SKM-1 (cell line): Measurements from ENCODE around the gene TBXA2R.

Experiments used
- DNase-seq: peaks from one replicate; lab custom pipeline; 2025; ENCODE audit not compliant: unreplicated experiment; lab: John Stamatoyannopoulos, UW

The TBXA2R gene

DNA sequence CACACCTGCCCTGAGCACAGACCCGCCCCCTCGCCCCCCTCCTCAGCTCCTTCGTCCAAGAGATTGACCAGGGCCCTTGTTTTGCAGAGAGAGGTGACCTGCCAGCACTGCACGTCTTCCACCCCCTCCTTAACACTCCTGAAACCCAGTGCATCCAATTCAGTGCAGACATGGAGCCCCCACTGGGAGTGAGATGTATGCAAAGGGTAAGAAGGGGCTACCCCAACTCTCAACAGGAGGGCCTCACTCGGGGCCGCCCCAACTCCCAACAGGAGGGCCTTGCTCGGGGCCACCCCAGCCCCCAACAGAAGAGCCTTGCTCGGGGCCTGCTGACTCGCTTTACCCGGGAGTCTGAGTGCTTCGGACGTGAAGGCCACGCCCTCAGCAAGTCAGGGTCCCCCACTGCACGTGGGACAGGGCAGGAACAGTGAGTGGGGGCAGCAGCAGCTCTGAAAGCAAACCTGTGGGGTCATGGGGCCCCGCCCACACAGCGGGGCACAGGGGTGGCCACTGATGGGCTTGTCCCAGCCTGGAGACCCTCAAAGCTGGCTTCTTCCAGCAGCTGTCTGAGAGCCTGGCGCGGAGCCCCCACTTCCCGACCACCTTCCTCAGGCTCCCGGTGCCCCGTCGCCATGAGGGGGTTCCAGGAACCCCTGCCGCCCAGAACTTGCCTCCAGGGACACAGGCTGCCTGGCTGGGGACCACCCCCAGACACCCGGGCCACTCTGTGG lies 14.3 kb upstream of the TBXA2R start:
- DNase-seq: no peak

DNA sequence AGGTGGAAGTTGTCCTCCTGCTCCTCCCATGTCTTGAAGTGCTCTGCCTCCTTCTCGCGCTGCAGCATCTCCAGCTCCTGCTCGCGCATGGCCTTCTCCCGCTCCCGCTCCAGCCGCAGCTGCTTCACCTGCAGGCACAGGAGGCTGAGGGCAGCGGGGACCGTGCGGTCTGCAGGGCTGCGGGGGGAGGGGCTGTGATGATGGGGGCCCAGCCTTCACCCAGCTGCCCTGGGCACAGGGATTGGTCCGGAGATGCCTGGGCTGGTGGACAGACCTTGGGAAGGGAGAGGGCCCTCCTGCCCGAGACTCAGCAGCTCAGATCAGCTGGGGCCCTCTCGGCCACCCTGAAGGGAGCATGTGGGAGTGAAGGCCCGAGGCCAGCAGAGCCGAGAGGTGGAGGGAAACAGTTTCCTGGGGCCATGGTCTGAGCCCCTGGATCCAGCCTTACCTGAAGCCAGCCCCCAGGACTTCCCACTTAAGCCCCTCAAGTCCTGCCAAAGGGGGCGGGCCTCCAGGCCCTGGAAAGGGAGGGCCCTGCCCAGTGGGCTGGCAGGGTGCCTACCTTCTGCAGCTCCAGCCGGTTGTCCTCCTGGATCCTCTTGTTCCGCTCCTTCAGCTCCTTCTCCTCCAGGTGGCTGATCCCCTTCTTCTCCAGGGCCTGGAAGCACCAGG lies 13.6 kb upstream of the TBXA2R start:
- DNase-seq: no peak

DNA sequence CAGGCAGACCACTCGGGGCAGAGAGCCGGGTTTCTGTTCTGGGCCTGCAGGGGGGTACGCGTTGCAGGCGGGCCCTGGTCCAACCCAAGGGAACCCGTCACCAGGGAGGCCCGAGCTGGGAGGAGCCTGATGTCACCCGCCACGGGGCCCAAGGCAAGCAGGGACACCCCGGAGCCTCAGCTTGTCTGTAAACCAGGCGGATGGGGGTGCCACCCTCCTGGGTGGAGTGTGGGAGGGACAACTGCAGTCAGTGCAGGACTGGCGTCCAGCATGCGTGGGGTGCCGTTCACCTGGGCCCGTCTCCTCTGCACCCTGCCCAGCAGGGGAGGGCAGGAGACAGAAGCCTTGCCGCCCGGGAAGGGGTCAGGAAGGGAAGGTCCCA lies 12.9 kb upstream of the TBXA2R start:
- no peak for DNase-seq

DNA sequence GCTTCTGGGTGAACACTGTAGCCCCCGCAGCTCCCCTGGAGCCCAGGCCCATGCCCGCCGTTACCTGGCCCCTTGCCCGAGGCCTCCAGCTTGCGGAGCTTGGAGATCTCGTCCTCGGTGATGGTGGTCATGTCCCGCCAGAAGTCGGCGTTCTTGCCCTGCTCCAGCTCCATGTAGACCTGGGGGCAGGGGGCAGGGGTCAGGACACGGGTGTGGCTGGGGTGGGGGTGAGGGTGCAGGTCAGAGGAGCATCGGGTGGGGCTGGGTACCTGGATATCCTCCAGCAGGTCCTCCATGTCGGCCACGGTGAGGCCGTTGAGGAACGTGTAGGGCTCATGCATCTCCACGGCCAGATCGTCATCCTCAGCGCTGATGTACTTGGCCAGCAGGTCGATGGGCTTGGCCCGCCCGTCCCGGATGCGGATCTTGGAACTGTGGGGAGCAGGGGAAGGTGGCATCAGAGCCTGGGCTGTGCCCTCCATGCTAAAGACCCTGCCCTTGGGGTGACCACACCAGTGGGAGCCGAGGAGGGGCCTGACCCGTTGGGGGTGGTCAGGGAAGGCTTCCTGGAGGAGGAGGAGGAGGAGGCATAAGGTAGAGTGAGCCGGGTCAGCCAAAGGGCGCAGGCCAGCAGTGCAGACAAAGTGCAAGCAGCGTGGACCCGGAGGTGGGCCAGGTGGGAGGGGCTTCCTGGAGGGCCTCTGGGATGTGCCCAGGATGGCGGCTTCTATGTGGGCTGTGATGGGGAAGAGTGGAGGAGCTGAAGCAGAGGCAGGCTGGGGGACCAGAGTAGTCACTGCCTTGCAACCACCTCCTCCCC lies 12.3 kb upstream of the TBXA2R start:
- DNase-seq: no peak

DNA sequence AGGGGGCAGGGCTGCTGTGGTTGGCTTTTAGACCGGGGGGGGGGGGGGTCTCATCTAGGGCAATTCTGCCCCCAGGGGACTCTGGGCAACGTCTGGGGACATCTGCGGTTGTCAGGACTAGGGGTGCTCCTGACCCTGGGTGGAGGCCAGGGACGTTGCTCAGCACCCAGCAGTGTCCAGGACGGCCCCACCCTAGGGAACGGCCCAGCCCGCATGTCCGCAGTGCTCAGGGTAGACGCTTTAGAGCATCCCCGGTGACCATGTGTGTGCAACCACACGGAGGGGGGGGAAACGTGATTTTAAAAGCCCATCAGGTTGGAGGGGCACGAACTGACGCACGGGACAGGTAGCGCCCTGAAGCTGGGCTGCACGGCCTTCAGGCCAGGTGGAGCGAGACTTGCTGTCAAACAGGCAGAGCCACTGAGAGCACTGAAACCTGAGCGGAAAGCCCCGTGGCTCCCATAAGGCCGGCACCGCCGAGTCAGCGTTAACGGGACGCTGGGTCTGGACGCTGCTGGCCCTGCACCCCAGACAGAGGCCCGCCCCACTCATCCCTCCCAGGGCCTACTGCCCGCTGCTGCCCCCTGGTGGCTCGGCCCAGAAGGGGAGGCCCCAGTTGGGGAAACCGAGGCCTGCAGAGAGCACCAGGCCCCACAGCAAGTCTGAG lies 11.6 kb upstream of the TBXA2R start:
- DNase-seq: no peak

DNA sequence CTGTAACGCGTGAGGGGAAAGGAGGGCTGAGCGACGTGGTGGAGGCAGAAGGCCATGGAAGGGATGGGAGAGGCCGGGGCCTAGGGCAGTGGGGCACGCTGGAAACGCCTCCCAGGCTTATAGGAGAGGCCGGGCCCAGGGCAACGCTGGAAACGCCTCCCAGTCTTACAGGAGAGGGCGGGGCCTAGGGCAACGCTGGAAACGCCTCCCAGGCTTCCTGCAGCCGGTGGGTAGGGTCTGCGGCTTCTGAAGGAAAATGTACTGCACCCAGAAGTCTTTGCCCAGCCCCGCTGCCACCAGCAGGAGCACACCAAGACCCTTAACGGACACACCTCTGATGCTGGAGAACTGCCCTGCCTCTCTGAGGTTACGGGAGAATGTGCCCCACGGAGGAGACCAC lies 10.8 kb upstream of the TBXA2R start:
- no peak for DNase-seq

DNA sequence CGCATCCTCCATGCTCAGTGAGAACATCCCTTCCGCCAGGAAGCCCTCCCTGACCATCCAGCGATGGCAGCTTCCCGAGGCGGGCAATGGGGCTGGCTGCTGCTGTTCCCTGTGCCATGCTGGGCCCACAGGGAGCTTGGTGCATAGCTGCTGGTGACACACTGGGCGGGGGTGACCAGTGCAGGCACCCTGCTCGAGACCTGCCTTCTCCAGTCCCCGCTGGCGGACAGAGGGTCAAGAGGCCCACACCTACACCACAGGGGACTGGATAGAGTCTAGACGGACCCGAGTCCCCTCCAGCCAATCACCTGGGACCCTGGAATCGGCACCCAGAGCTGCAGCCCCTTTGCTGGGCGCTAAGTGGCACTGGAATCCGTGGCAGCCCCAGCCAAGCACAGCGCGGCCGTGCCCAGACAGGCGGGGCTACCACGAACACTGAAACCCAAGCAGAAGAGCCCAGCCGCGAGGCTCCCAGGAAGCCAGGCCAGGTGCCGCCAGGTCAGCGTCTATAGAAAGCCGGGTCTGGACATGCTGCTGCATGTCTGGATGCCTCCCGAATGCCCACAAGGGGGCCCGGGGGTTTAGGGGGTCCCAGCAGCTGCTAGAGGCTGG lies 9.0 kb upstream of the TBXA2R start:
- no peak for DNase-seq

DNA sequence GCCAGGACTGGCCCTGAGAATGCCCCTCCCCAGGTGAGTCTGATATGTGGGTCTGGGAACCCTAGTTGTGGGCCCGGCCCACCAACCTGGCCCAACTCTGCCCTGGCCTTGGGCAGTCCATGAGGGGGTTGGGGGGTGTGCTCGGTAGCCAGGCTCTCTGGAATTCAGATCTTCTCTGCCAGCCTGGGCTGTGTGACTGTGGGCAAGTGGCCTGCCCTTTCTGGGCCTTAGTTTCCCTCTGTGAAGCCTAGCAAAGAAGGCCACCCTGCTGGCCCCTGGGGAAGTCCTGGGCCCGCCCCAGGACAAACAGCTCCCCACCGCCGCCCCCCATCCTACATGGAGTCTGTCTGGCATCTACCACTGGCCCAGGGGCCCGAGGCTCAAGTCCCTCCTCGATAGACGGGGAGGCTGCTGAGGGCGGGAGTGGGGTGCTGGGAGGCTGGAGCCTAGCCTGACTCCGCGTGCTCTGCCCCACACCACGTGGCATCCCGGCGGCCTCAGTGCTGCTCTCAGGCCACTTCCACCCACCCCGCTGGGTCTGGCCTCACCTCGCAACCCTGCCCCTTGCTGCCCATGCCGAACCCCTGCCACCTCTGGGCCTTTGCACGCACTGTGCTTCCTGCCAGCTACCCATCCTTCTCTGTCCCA lies 8.3 kb upstream of the TBXA2R start:
- no peak for DNase-seq

DNA sequence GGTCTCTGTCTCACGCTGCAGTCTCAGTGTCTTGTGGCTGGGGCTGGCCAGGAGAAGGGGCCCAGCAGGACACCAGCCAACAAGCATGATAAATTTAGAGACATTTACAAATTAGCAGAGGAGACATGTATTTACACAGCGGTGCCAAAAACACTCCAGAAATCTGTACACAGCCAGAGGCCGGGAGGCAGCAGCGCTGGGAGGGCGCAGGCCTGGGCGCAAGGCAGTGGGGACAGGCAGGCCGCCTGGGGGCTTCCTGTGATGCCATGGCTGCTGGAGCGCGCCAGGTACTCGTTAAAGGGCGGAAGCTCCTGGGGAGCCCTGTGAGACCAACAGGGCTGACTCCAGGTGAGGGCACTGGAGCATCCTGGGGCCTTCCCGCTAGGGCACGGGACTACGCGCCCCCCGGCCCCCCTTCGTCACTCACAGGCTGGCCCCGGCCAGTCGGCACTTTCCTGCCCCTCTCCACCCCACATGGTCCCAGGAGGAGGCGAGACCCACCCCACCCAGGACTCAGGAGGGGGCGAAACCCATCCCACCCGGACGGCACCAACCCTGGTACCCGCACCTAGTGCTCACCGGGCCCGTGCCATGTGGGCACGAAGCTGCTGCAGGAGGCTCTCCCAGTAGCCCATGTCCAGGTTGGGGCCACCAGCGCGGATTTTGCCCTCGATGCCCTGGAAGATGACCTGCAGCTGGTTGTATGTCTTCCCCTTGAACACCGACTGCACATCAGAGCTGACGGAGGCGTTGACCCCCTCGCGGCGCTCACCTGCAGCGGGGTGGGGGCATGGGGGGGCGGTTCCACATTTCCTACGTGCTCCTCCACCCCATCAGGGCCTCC lies 7.4 kb upstream of the TBXA2R start:
- DNase-seq: no peak

DNA sequence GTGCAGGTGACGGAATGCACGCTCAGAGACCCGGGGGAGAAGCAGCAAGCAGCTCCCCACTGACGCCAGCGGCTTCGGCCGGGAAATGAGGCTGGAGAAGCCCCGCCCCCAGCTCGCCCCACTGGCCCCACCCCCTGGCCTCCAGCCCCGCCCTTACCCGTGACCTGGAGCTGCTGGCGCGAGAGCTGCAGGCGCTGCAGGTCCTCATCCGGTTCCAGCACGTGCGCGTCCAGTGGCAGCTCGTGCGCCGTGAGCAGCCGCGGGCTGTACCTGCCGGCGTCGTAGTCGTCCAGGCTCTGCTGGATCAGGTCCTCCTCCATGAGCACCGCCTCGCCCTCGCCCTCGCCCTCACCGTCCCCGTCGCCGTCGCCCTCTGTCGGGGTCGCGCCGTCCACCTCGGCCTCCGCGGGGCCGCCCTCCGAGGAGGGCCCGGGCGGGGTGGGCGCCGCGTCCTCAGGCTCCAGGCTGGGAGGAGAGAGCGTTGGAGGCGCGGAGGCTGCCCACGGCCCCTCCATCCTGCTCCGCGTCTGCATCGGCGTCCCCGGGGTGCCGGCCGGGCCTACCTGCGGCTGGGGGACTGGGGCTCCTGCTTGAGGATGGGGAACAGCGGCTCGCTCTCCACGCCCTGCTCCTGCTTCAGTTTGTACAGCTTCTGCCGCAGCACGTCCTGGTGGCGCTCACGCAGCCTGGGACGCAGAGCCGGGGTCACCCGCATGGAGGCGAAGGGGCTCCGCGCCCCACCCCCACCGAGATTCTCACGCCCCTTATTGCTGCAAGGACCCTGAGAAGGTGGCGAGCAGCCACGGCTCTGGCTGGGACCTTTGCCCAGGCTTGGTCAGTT lies 6.4 kb upstream of the TBXA2R start:
- no peak for DNase-seq

DNA sequence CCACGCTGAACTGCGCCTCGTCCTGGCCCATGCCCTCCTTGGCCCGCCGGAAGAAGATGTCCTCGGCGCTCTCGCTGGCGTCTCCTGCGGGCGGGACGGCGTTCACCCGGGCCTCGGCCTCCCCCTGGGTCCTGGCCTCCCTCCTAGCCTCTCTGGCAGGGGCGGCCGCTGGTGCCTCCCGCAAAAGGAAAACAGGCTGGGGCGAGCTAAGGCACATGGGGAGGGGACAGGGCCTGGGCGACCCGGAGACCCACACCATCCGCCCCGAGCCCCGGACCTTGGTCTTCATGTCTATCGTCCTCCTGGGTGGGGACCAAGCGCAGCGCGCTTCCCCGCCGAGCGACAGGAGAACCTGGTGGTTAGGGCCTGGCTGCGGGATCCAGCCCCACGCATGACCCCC lies 5.7 kb upstream of the TBXA2R start:
- DNase-seq: no peak

DNA sequence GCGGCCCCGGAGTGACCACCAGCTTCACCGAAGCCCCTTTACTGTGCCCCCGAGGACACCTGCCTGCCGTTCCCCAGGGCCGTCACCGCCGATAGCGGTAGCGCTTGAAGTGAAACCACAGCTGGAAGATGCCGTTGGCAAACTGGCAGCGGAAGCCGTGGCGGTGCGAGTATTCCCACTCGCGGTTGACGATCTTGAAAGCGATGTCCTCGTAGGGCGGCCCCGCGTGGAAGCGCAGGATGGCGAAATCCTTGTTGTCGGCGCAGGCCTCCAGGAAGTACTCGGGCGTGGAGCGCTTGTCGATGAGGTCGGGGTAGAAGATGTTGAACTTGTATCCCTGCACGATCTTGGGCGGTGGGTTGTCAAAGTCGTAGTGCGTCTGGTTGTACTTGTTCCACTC lies 5.2 kb upstream of the TBXA2R start:
- DNase-seq: no peak

DNA sequence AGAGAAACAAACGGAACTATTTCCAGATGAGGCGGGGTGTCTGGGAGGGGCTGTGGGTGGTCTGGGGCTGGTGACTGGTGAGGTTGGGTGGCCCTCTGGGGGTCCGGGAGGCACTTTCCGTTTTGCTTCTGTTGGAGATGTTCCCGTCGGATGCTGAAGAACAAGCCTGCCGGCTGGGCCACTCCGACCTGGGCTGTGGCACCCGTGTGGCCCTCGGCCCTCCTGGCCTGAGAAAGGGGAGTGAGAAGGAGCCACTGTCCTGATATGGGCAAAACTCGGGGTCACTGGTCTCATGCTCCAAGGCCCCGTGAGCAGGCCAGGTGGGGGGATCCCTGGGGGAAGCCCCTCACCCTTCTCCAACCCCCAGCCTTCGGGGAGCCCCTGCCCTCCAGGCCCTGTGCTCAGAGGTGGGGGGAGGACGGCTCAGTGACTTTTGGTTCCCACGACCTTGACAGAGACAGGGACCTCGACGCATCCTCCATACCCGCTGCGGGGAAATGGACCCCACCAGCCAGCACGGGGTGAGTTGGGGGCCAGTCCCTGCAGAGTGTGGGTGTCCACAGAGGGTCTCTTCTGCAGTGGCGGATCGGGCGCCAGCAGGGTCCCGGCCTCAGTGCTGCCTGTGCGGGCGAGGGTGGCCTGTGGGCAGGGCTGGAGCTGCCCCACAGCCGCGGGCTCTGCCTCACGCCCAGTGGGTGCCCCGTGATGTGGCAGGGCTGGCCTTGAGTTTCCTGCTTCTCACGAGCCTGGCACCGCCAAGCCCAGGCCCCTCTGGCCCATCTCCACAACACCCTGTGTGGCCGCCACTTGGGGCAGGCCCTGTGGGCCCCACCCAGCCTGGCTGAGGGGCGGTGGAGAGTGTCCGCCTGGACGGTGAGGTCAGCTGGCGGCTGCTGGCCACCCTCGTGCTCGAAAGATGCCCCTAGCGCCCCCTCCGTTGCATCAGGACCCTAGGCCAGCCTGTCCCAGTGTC lies 4.4 kb upstream of the TBXA2R start:
- no peak for DNase-seq

DNA sequence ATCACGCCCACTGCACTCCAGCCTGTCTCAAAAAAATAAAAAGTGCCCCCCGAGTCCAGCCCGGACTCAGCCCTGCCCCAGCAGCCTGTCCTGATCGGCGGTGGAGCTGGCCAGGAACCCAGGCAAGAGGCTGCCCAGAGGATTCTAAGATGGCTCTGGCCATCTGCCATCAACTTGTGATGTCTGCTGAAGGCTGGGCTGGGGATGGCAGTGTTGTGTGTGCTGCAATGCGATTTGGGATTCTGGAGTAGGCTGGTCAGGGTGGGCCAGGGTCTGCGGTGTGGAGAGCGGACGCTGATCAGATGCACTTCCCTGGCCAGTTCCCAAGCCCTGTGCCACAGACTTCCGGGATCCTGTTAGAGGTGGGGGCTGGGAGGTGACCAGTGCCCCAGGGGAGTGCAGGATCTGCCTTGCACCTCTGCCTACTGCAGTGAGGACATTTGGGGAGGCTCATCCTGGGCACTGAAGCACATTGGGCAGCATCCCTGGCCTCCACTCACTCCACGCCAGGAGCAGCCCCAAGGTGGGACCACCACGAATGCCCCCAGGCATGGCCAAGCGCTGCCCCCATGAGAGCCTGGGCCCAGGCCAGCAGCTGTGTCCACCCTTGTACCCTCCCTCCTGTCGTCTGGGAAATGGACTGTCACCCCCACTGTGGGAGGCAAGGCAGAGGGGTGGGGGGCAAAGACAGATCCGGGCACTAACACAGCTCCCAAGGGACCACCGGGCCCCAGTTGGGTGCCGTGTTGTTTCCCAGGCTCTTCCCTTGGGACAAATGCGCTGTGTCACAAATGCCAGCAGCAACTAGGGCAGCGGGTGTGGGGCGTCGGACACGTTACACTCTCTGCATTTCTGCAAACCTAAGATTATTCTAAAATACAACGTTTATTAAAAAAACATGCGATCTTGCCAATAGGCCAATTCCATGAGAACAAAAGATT lies 3.4 kb upstream of the TBXA2R start:
- no peak for DNase-seq

DNA sequence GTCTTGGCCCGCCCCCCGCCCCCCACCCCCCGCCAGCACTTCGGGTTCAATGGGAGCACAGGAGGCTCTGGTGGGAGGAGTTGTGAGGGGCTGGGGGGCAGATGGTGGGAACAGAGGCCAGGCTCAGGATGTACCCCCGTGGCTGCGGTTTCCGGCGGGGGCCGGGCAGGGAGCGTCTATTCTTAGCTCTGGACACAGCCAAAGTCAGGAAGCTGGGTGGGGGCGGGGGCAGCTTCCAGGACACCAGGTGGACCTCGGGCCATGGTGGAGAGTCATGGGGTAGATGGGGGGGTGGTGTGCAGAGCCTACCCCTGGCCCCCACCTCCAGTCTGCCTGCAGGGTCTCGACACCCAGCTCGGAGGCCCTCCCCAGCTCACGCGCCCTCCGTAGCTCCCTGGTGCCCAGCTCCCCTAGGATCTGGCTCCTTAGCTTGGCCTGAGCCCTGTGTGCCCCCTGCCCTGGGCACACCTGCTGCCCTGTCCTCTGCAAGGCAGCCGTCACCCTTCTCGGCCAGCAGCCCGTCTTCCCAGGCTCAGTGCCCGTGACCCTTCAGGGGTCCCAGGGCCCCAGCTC lies 2.2 kb upstream of the TBXA2R start:
- no peak for DNase-seq

DNA sequence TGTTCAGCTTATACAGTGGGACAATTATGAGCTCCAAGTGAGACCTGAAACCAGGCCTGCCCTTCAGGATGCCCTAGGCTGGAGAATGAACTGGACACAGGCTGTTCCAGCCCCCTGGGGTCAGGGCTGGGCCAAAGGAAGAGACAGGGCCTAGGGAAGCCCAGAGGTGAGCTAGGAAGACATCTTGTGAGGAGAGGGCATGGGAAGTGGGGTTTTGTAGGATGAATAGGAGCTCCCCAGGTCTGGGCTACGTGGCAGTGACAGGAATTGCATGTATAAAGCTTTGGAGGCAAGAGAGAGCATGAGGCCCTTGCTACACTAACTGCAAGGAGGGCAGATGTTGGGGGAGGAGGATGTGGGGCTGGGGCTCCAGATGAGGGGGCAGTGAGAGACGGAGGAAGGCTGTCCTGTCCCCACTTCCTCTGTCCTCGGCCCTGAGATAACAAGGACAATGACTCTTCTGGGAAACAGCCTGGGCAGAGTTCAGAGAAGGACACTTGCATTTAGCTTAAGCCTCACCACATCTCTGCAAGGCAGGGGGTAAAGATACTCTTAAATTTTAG lies 1.5 kb upstream of the TBXA2R start:
- DNase-seq: no peak
